ENCODE measurements around the gene TPSD1. TPM values are rescaled to one million over a fixed set of nuclear protein-coding genes. Genes with fewer than 3 reads are reported as not detected.

The TPSD1 gene
- polyA plus RNA-seq, 3 donors = not detected

DNA sequence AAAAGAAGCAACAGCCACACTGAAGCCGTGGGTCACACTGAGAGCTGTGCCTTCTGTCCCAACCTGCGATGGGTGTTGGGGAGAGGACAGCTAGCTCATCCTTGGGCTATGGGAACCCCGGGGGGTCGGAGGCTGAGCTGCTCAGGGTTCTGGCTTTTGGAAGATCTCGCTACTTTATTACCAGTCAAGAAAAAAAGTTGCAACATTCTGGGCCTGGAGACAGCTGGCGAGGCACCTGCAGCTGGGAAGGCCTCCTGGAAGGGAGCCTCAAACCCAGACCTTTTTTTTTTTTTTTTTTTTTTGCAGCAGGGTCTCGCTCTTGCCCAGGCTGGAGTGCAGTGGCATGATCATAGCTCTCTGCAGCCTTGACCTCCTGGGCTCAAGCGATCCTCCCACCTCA, 24.9 kb downstream of the TPSD1 start:
- intact Hi-C loops (cut with micrococcal nuclease) = no loop called here
- H3K27me3 ChIP-seq (ENCODE audit: control insufficient read depth in 2 of 2, insufficient read depth in 2 of 2, low read length in 2 of 2) = no peaks in the 10 kb centered on the region
- TF ChIP-seq CTCF (IDR thresholded peaks at IDR 0.05) = no peak

GRCh38 chr16:1281517-1281916, 25.6 kb downstream of the TPSD1 start:
- peaks cover 16 to 35% (median 20%) of the 10 kb centered on the region in 3 donors for H3K27me3 Mint-ChIP-seq (ENCODE audit: low read depth in 3 of 3)
- Histone ChIP-seq H4K20me1 (ENCODE audit: insufficient read depth, low read length) (no peaks in the 10 kb centered on the region), H3K4me3 (replicated peaks in 1 of 3; ENCODE audit: low read depth in 2 of 3, low read length in 3 of 3) (no peak overlapping the region), H2AFZ (ENCODE audit: insufficient read depth, low read depth, low read length, poor library complexity, severe bottlenecking) (no peak overlapping the region), H3K4me2 (replicated peaks; ENCODE audit: extremely low read depth, low read length, poor library complexity, severe bottlenecking) (no peak overlapping the region), H3K27ac (ENCODE audit: low read depth in 1 of 2, low read length in 2 of 2) (no peak overlapping the region), H3K9me3 (replicated peaks in 1 of 2; ENCODE audit: control insufficient read depth in 1 of 2, insufficient read depth in 1 of 2, low read length in 2 of 2) (no peaks in the 10 kb centered on the region), H3K36me3 (replicated peaks in 1 of 2; ENCODE audit: control insufficient read depth in 1 of 2, insufficient read depth in 2 of 2, low read length in 2 of 2) (no peaks in the 10 kb centered on the region), H3K9ac (ENCODE audit: insufficient read depth, low read length, poor library complexity, severe bottlenecking) (no peak overlapping the region), H3K27me3 (ENCODE audit: control insufficient read depth in 2 of 2, insufficient read depth in 2 of 2, low read length in 2 of 2) (peaks cover 0 to 3% of the 10 kb centered on the region in 2 donors), H3K79me2 (ENCODE audit: insufficient read depth, low read length) (no peaks in the 10 kb centered on the region), H3K4me1 (ENCODE audit: control insufficient read depth in 1 of 2, insufficient read depth in 2 of 2, low read length in 2 of 2) (peaks cover 14 to 16% of the 10 kb centered on the region in 2 donors)
- intact Hi-C loops (cut with micrococcal nuclease) = no loop called here
- no peak for TF ChIP-seq CTCF (IDR thresholded peaks at IDR 0.05)
- H3K4me1 Mint-ChIP-seq = peaks cover 20% of the 10 kb centered on the region
- no peak overlapping the region for H3K27ac Mint-ChIP-seq
- peaks cover 0 to 2% (median 0%) of the 10 kb centered on the region in 7 donors for H3K9me3 Mint-ChIP-seq
- H3K4me3 Mint-ChIP-seq = no peak overlapping the region
- no peak for DNase-seq
- 93% methylated on average over 11 of the region's 16 CpGs for WGBS (ENCODE audit: insufficient coverage)
- H3K36me3 Mint-ChIP-seq = no peaks in the 10 kb centered on the region

More for the DNA sequence above, 24.9 kb downstream of the TPSD1 start:
- DNase-seq = no peak
- peaks cover 16 to 32% (median 20%) of the 10 kb centered on the region in 3 donors for H3K27me3 Mint-ChIP-seq (ENCODE audit: low read depth in 3 of 3)
- Histone ChIP-seq H3K9me3 (replicated peaks in 1 of 2; ENCODE audit: control insufficient read depth in 1 of 2, insufficient read depth in 1 of 2, low read length in 2 of 2) (no peaks in the 10 kb centered on the region), H3K4me2 (replicated peaks; ENCODE audit: extremely low read depth, low read length, poor library complexity, severe bottlenecking) (no peak overlapping the region), H3K4me3 (replicated peaks in 1 of 3; ENCODE audit: low read depth in 2 of 3, low read length in 3 of 3) (no peak overlapping the region), H3K9ac (ENCODE audit: insufficient read depth, low read length, poor library complexity, severe bottlenecking) (no peak overlapping the region), H3K79me2 (ENCODE audit: insufficient read depth, low read length) (no peaks in the 10 kb centered on the region), H3K36me3 (replicated peaks in 1 of 2; ENCODE audit: control insufficient read depth in 1 of 2, insufficient read depth in 2 of 2, low read length in 2 of 2) (no peaks in the 10 kb centered on the region), H3K4me1 (ENCODE audit: control insufficient read depth in 1 of 2, insufficient read depth in 2 of 2, low read length in 2 of 2) (peaks cover 14 to 16% of the 10 kb centered on the region in 2 donors), H3K27ac (ENCODE audit: low read depth in 1 of 2, low read length in 2 of 2) (no peak overlapping the region), H4K20me1 (ENCODE audit: insufficient read depth, low read length) (no peaks in the 10 kb centered on the region), H2AFZ (ENCODE audit: insufficient read depth, low read depth, low read length, poor library complexity, severe bottlenecking) (no peak overlapping the region)
- 90% methylated on average over 6 of the region's 8 CpGs for WGBS (ENCODE audit: insufficient coverage)
- no peak overlapping the region for H3K27ac Mint-ChIP-seq
- peaks cover 20% of the 10 kb centered on the region for H3K4me1 Mint-ChIP-seq
- H3K36me3 Mint-ChIP-seq = no peaks in the 10 kb centered on the region
- no peak overlapping the region for H3K4me3 Mint-ChIP-seq
- H3K9me3 Mint-ChIP-seq = peaks cover 0 to 2% (median 0%) of the 10 kb centered on the region in 7 donors
